ENCODE results near the gene CCM2. TPM values are rescaled to one million over a fixed set of nuclear protein-coding genes. Genes with fewer than 3 reads are reported as not detected.

CCM2 gene
- total RNA-seq, 2 experiments from 2014 or later = 58.9 to 89.1 TPM

DNA sequence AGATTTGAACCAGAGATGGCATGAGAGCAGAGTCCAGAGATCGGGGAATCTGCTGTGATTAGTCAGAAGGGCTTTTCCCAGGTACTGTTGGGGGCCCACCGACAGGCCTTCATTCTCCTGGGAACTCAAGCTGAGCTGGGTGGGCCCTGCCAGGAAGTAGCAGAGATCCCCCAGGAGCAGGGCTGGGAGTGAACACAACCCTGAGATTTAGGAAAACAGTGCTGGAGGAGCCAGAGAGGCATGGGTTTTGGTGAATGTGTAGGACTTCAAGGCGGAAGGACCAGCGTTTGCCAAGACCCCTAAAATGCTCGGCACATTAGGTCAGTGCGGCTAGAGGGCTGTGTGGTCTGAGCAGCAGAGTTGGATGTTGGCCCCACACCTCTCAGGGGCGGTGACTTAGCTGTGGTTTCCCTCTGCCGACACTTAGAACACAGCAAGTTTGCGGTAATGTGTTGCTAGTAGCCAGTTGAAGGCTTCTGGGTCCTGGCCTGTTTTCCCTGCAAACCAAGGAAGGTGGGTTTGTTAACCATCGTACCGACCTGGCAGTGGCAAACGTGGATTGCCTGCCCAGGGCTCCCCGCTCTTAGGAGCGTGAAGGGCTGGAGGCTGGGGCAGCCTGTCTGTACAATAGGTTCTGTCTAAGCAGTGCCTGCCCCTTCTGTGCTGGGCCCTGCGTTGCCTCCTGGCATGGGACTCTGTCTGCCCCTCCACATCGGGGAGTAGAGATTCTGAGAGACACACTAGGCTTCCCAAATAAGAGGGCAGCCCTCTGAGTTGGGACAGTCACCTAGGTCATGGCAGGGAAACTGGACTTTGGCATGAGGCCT lies 74.7 kb downstream of the CCM2 start:
- no TSS peak for BruUV-seq (replicated peaks)
- DNase-seq (ENCODE audit: low spot score) = no peak
- Histone ChIP-seq H3K4me3 (ENCODE audit: low read depth, low read length, poor library complexity, severe bottlenecking) (no peak overlapping the region), H3K9me3 (ENCODE audit: low read length) (no peaks in the 10 kb centered on the region), H3K9me2 (ENCODE audit: insufficient read depth, low read length) (no peaks in the 10 kb centered on the region), H3K4me2 (ENCODE audit: low read length) (no peak overlapping the region), H3K79me2 (ENCODE audit: insufficient read depth, low read depth, low read length) (no peaks in the 10 kb centered on the region), H4K20me1 (ENCODE audit: insufficient read depth, low read length) (no peaks in the 10 kb centered on the region), H3K4me1 (ENCODE audit: insufficient read depth, low read length, poor library complexity, severe bottlenecking) (no peaks in the 10 kb centered on the region), H3K27ac (ENCODE audit: low read depth, low read length, poor library complexity, severe bottlenecking) (no peak overlapping the region), H3K36me3 (ENCODE audit: insufficient read depth, low read length) (peaks cover 82% of the 10 kb centered on the region), H2AFZ (ENCODE audit: low read length) (no peak overlapping the region)
- no peak for TF ChIP-seq EZH2phosphoT487 (IDR thresholded peaks at IDR 0.05; ENCODE audit: borderline replicate concordance, low read depth, low read length)
- no peak for TF ChIP-seq CTCF (conservative IDR thresholded peaks at IDR 0.05; ENCODE audit: low read length)
- CTCF ChIA-PET (ENCODE audit: unreplicated experiment) = no interaction called here
- POLR2A ChIA-PET = no interaction called here
- intact Hi-C loops (cut with micrococcal nuclease; ENCODE audit: unreplicated experiment) = loop anchor here (5.0 kb wide), 1 partner anchor 63 kb away; no protein-coding TSS in a partner anchor

DNA sequence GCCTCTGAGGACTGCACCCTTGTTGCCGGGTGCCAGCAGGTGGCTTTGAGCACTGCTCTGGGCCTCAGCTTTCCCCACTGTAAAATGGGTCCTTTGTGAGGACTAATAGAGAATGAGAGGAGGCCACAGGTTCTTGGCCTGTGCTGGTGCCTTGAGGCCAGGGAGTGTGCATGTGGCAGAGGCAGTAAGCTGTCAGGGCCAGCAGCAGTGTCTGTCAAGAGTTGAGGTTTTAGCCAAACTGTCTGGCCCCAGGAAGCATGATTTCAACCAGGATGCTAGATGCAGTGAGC lies 75.3 kb downstream of the CCM2 start:
- Histone ChIP-seq H3K36me3 (ENCODE audit: insufficient read depth, low read length) (peaks cover 77% of the 10 kb centered on the region), H3K79me2 (ENCODE audit: insufficient read depth, low read depth, low read length) (no peaks in the 10 kb centered on the region), H3K4me3 (ENCODE audit: low read depth, low read length, poor library complexity, severe bottlenecking) (no peak overlapping the region), H4K20me1 (ENCODE audit: insufficient read depth, low read length) (no peaks in the 10 kb centered on the region), H3K9me2 (ENCODE audit: insufficient read depth, low read length) (no peaks in the 10 kb centered on the region), H3K27ac (ENCODE audit: low read depth, low read length, poor library complexity, severe bottlenecking) (no peak overlapping the region), H3K9me3 (ENCODE audit: low read length) (no peaks in the 10 kb centered on the region), H3K4me2 (ENCODE audit: low read length) (no peak overlapping the region), H3K4me1 (ENCODE audit: insufficient read depth, low read length, poor library complexity, severe bottlenecking) (no peaks in the 10 kb centered on the region), H2AFZ (ENCODE audit: low read length) (no peak overlapping the region)
- no TSS peak for BruUV-seq (replicated peaks)
- ChIA-PET CTCF (ENCODE audit: unreplicated experiment) (no interaction called here), POLR2A (no interaction called here)
- intact Hi-C loops (cut with micrococcal nuclease; ENCODE audit: unreplicated experiment) = loop anchor here (5.0 kb wide), 1 partner anchor 62 kb away; no protein-coding TSS in a partner anchor
- no peak for DNase-seq (ENCODE audit: low spot score)
- no peak for TF ChIP-seq CTCF (conservative IDR thresholded peaks at IDR 0.05; ENCODE audit: low read length)
- TF ChIP-seq EZH2phosphoT487 (IDR thresholded peaks at IDR 0.05; ENCODE audit: borderline replicate concordance, low read depth, low read length) = no peak
